ENCODE data around the gene CLIP3.
"Not testable (repeated sequence)": the region's sequence is repeated elsewhere in the genome, so short reads cannot be mapped to it uniquely, and the experiment has no call there.

Gene CLIP3

GRCh38 chr19:35991731-35992450 is 40.8 kb downstream of the CLIP3 start:
- Histone ChIP-seq H3K9me3 (ENCODE audit: low read length) (no peaks in the 10 kb centered on the region), H3K27me3 (ENCODE audit: insufficient read depth, low read length) (peaks cover 8% of the 10 kb centered on the region), H3K4me1 (ENCODE audit: insufficient read depth, low read length) (peaks cover 13% of the 10 kb centered on the region), H3K4me3 (ENCODE audit: low read length) (no peak overlapping the region), H2AFZ (ENCODE audit: low read depth, low read length) (no peak overlapping the region), H3K36me3 (ENCODE audit: insufficient read depth, low read length) (no peaks in the 10 kb centered on the region)

GRCh38 chr19:35990771-35991730 is 41.6 kb downstream of the CLIP3 start:
- no peaks in the 10 kb centered on the region for H3K9me3 ChIP-seq (ENCODE audit: low read length)
- no peaks in the 10 kb centered on the region for H3K36me3 ChIP-seq (ENCODE audit: insufficient read depth, low read length)
- no peak overlapping the region for H3K4me3 ChIP-seq (ENCODE audit: low read length)
- peaks cover 12% of the 10 kb centered on the region for H3K27me3 ChIP-seq (ENCODE audit: insufficient read depth, low read length)
- no peak overlapping the region for H2AFZ ChIP-seq (ENCODE audit: low read depth, low read length)
- peaks cover 8% of the 10 kb centered on the region for H3K4me1 ChIP-seq (ENCODE audit: insufficient read depth, low read length)

- no peaks in the 10 kb centered on the region for H3K9me3 ChIP-seq (ENCODE audit: low read length)
- H3K4me1 ChIP-seq (ENCODE audit: insufficient read depth, low read length) = peaks cover 4% of the 10 kb centered on the region
- peaks cover 16% of the 10 kb centered on the region for H3K27me3 ChIP-seq (ENCODE audit: insufficient read depth, low read length)
- no peaks in the 10 kb centered on the region for H3K36me3 ChIP-seq (ENCODE audit: insufficient read depth, low read length)
- H3K4me3 ChIP-seq (ENCODE audit: low read length) = no peak overlapping the region
- H2AFZ ChIP-seq (ENCODE audit: low read depth, low read length) = no peak overlapping the region
Observed at GRCh38 chr19:35990156-35990555, 42.5 kb downstream of the CLIP3 start.

- no peaks in the 10 kb centered on the region for H3K9me3 ChIP-seq (ENCODE audit: low read length)
- no peak overlapping the region for H3K4me3 ChIP-seq (ENCODE audit: low read length)
- peaks cover 16% of the 10 kb centered on the region for H3K27me3 ChIP-seq (ENCODE audit: insufficient read depth, low read length)
- no peak overlapping the region for H2AFZ ChIP-seq (ENCODE audit: low read depth, low read length)
- no peaks in the 10 kb centered on the region for H3K36me3 ChIP-seq (ENCODE audit: insufficient read depth, low read length)
- peaks cover 4% of the 10 kb centered on the region for H3K4me1 ChIP-seq (ENCODE audit: insufficient read depth, low read length)
Observed at GRCh38 chr19:35988824-35989223, 43.8 kb downstream of the CLIP3 start.

GRCh38 chr19:35987571-35987896 is 45.1 kb downstream of the CLIP3 start:
- H3K36me3 ChIP-seq (ENCODE audit: insufficient read depth, low read length) = no peaks in the 10 kb centered on the region
- no peak overlapping the region for H2AFZ ChIP-seq (ENCODE audit: low read depth, low read length)
- no peaks in the 10 kb centered on the region for H3K9me3 ChIP-seq (ENCODE audit: low read length)
- peaks cover 16% of the 10 kb centered on the region for H3K27me3 ChIP-seq (ENCODE audit: insufficient read depth, low read length)
- H3K4me1 ChIP-seq (ENCODE audit: insufficient read depth, low read length) = no peaks in the 10 kb centered on the region
- no peak overlapping the region for H3K4me3 ChIP-seq (ENCODE audit: low read length)

GRCh38 chr19:35986664-35987570 is 45.8 kb downstream of the CLIP3 start:
- Histone ChIP-seq H3K4me3 (ENCODE audit: low read length) (peak overlapping the region; percentile 26), H2AFZ (ENCODE audit: low read depth, low read length) (peak overlapping the region; percentile 53), H3K9me3 (ENCODE audit: low read length) (no peaks in the 10 kb centered on the region), H3K36me3 (ENCODE audit: insufficient read depth, low read length) (no peaks in the 10 kb centered on the region), H3K4me1 (ENCODE audit: insufficient read depth, low read length) (no peaks in the 10 kb centered on the region), H3K27me3 (ENCODE audit: insufficient read depth, low read length) (peaks cover 16% of the 10 kb centered on the region)

GRCh38 chr19:35986111-35986510 is 46.6 kb downstream of the CLIP3 start:
- peaks cover 16% of the 10 kb centered on the region for H3K27me3 ChIP-seq (ENCODE audit: insufficient read depth, low read length)
- H3K4me1 ChIP-seq (ENCODE audit: insufficient read depth, low read length) = no peaks in the 10 kb centered on the region
- H2AFZ ChIP-seq (ENCODE audit: low read depth, low read length) = no peak overlapping the region
- H3K36me3 ChIP-seq (ENCODE audit: insufficient read depth, low read length) = no peaks in the 10 kb centered on the region
- H3K4me3 ChIP-seq (ENCODE audit: low read length) = no peak overlapping the region
- no peaks in the 10 kb centered on the region for H3K9me3 ChIP-seq (ENCODE audit: low read length)

GRCh38 chr19:35983177-35983576 is 49.5 kb downstream of the CLIP3 start:
- no peaks in the 10 kb centered on the region for H3K9me3 ChIP-seq (ENCODE audit: low read length)
- no peak overlapping the region for H3K4me3 ChIP-seq (ENCODE audit: low read length)
- no peak overlapping the region for H2AFZ ChIP-seq (ENCODE audit: low read depth, low read length)
- no peaks in the 10 kb centered on the region for H3K36me3 ChIP-seq (ENCODE audit: insufficient read depth, low read length)
- peaks cover 17% of the 10 kb centered on the region for H3K27me3 ChIP-seq (ENCODE audit: insufficient read depth, low read length)
- no peaks in the 10 kb centered on the region for H3K4me1 ChIP-seq (ENCODE audit: insufficient read depth, low read length)

GRCh38 chr19:35980997-35981396 is 51.7 kb downstream of the CLIP3 start:
- not testable (repeated sequence) for H2AFZ ChIP-seq (ENCODE audit: low read depth, low read length); H3K9me3 ChIP-seq (ENCODE audit: low read length); H3K4me3 ChIP-seq (ENCODE audit: low read length); H3K36me3 ChIP-seq (ENCODE audit: insufficient read depth, low read length); H3K4me1 ChIP-seq (ENCODE audit: insufficient read depth, low read length)
- H3K27me3 ChIP-seq (ENCODE audit: insufficient read depth, low read length) = peaks cover 24% of the 10 kb centered on the region

GRCh38 chr19:35978832-35979365 is 53.8 kb downstream of the CLIP3 start:
- Histone ChIP-seq H3K4me1 (ENCODE audit: insufficient read depth, low read length) (no peaks in the 10 kb centered on the region), H3K4me3 (ENCODE audit: low read length) (no peak overlapping the region), H3K27me3 (ENCODE audit: insufficient read depth, low read length) (peaks cover 21% of the 10 kb centered on the region), H3K9me3 (ENCODE audit: low read length) (no peaks in the 10 kb centered on the region), H3K36me3 (ENCODE audit: insufficient read depth, low read length) (no peaks in the 10 kb centered on the region), H2AFZ (ENCODE audit: low read depth, low read length) (no peak overlapping the region)

- no peaks in the 10 kb centered on the region for H3K4me1 ChIP-seq (ENCODE audit: insufficient read depth, low read length)
- no peak overlapping the region for H3K4me3 ChIP-seq (ENCODE audit: low read length)
- H3K9me3 ChIP-seq (ENCODE audit: low read length) = no peaks in the 10 kb centered on the region
- no peak overlapping the region for H2AFZ ChIP-seq (ENCODE audit: low read depth, low read length)
- peaks cover 25% of the 10 kb centered on the region for H3K27me3 ChIP-seq (ENCODE audit: insufficient read depth, low read length)
- H3K36me3 ChIP-seq (ENCODE audit: insufficient read depth, low read length) = no peaks in the 10 kb centered on the region
Observed at GRCh38 chr19:35978271-35978670, 54.4 kb downstream of the CLIP3 start.

- no peak overlapping the region for H2AFZ ChIP-seq (ENCODE audit: low read depth, low read length)
- H3K27me3 ChIP-seq (ENCODE audit: insufficient read depth, low read length) = peaks cover 25% of the 10 kb centered on the region
- H3K4me3 ChIP-seq (ENCODE audit: low read length) = no peak overlapping the region
- no peaks in the 10 kb centered on the region for H3K36me3 ChIP-seq (ENCODE audit: insufficient read depth, low read length)
- H3K4me1 ChIP-seq (ENCODE audit: insufficient read depth, low read length) = no peaks in the 10 kb centered on the region
- H3K9me3 ChIP-seq (ENCODE audit: low read length) = no peaks in the 10 kb centered on the region
Observed at GRCh38 chr19:35977446-35978222, 55.0 kb downstream of the CLIP3 start.

Measured in neuron (in vitro differentiated cells).